Liver (tissue), 9 donors: ENCODE data around the gene MEF2A. TPM values are rescaled to one million over a fixed set of nuclear protein-coding genes. Genes with fewer than 3 reads are reported as not detected.
A peak's percentile ranks its signal among the peaks of the same experiment; 100 is the strongest.

Experiments used
- DNase-seq: peaks from one replicate; pipeline ENCODE4 v3.0.0-alpha.2; 2017; ENCODE audit warnings: low spot score
- H3K27ac ChIP-seq, 2 donors: one replicate each; pipeline ENCODE4 v1.7.0; 2013; ENCODE audit warnings: inconsistent platforms in 2 of 2, low read length in 2 of 2, control low read depth in 1 of 2, low read depth in 1 of 2, mild to moderate bottlenecking in 1 of 2
- H3K27me3 ChIP-seq, 4 donors: one replicate each; pipeline versions ENCODE4 v1.6.1 to v1.7.0; 2013; ENCODE audit warnings: low read length in 3 of 4, inconsistent platforms in 1 of 4, mild to moderate bottlenecking in 1 of 4, moderate library complexity in 1 of 4; ENCODE audit not compliant: control insufficient read depth in 4 of 4, insufficient read depth in 4 of 4
- H3K36me3 ChIP-seq, 4 donors: one replicate each; pipeline versions ENCODE4 v1.6.1 to v1.7.0; 2013; ENCODE audit warnings: low read length in 3 of 4, mild to moderate bottlenecking in 3 of 4, low read depth in 1 of 4, moderate library complexity in 1 of 4; ENCODE audit not compliant: control insufficient read depth in 4 of 4, insufficient read depth in 3 of 4
- H3K4me1 ChIP-seq, 4 donors: one replicate each; pipeline versions ENCODE4 v1.6.1 to v1.7.0; 2013; ENCODE audit warnings: low read length in 3 of 4, mild to moderate bottlenecking in 3 of 4, moderate library complexity in 1 of 4; ENCODE audit not compliant: control insufficient read depth in 4 of 4, insufficient read depth in 4 of 4
- H3K4me3 ChIP-seq, 3 donors: one replicate each; pipeline versions ENCODE4 v1.6.1 to v1.7.0; 2013; ENCODE audit warnings: low read length in 3 of 3, control low read depth in 1 of 3, low read depth in 1 of 3, mild to moderate bottlenecking in 1 of 3
- H3K9ac ChIP-seq, 2 donors: one replicate each; pipeline ENCODE4 v1.7.0; 2013; ENCODE audit warnings: low read length in 2 of 2, mild to moderate bottlenecking in 2 of 2, moderate library complexity in 2 of 2, control low read depth in 1 of 2, low read depth in 1 of 2
- H3K9me3 ChIP-seq, 4 donors: one replicate each; pipeline versions ENCODE4 v1.6.1 to v1.7.0; 2013; ENCODE audit warnings: low read length in 3 of 4; ENCODE audit not compliant: control insufficient read depth in 4 of 4
- EGR1 ChIP-seq, 2 donors: IDR thresholded peaks; 2 replicates each; pipeline ENCODE4 v1.6.1; 2016 to 2018; ENCODE audit warnings: antibody characterized with exemption in 2 of 2, low read depth in 2 of 2
- FOXA1 ChIP-seq: IDR thresholded peaks from 2 replicates; pipeline ENCODE4 v1.6.1; 2016; ENCODE audit warnings: antibody characterized with exemption
- FOXA2 ChIP-seq: IDR thresholded peaks from 2 replicates; pipeline ENCODE4 v1.6.1; 2016; ENCODE audit warnings: antibody characterized with exemption
- GABPA ChIP-seq, 2 donors: IDR thresholded peaks in 1 of 2; conservative IDR thresholded peaks in 1 of 2; 2 replicates each; pipeline ENCODE4 v1.6.1; 2016; ENCODE audit warnings: antibody characterized with exemption in 2 of 2, mild to moderate bottlenecking in 1 of 2, moderate library complexity in 1 of 2
- HNF4A ChIP-seq, 2 donors: conservative IDR thresholded peaks; 2 replicates each; pipeline ENCODE4 v1.6.1; 2016; ENCODE audit warnings: antibody characterized with exemption in 2 of 2, mild to moderate bottlenecking in 2 of 2
- HNF4G ChIP-seq: IDR thresholded peaks from 2 replicates; pipeline ENCODE4 v1.6.1; 2016; ENCODE audit warnings: antibody characterized with exemption
- JUND ChIP-seq, 2 donors: IDR thresholded peaks; 2 replicates each; pipeline ENCODE4 v1.6.1; 2016; ENCODE audit warnings: antibody characterized with exemption in 2 of 2
- NR2F2 ChIP-seq: IDR thresholded peaks from 2 replicates; pipeline ENCODE4 v1.6.1; 2016; ENCODE audit warnings: antibody characterized with exemption
- RAD21 ChIP-seq, 2 donors: IDR thresholded peaks; 2 replicates each; pipeline ENCODE4 v1.6.1; 2016; ENCODE audit warnings: antibody characterized with exemption in 2 of 2, mild to moderate bottlenecking in 2 of 2
- RXRA ChIP-seq, 2 donors: IDR thresholded peaks; 2 replicates each; pipeline ENCODE4 v1.6.1; 2017 to 2018; ENCODE audit warnings: antibody characterized with exemption in 2 of 2, mild to moderate bottlenecking in 1 of 2
- SP1 ChIP-seq: IDR thresholded peaks from 2 replicates; pipeline ENCODE4 v1.6.1; 2018; ENCODE audit warnings: antibody characterized with exemption, mild to moderate bottlenecking
- TAF1 ChIP-seq: conservative IDR thresholded peaks from 2 replicates; pipeline ENCODE4 v1.6.1; 2016; ENCODE audit warnings: antibody characterized with exemption, mild to moderate bottlenecking
- YY1 ChIP-seq: IDR thresholded peaks from 2 replicates; pipeline ENCODE4 v1.6.1; 2016; ENCODE audit warnings: antibody characterized with exemption, mild to moderate bottlenecking
- WGBS: extraction: QIAGEN DNeasy Blood & Tissue Kit; methylation state at CpG from one replicate; pipeline ENCODE4 v1.1.7; 2013; 5-methylcytosine and 5-hydroxymethylcytosine counted together
- polyA plus RNA-seq, 2 donors: library from polyadenylated mRNA; stranded (reverse) in 1 of 2; unstranded in 1 of 2; fragments of 200-250 nt in 1 of 2; fragments of >200 nt in 1 of 2; fragmentation: Nextera tagmentation in 1 of 2; extraction: Ambion mirVana in 1 of 2; gene quantifications; one replicate each; pipeline versions ENCODE4 v1.2.1 to v1.2.3, GENCODE V29; 2013 to 2015
- total RNA-seq, 2 donors: library from RNA; depleted of rRNA; stranded (reverse); fragments of >200 nt; gene quantifications; one replicate each; pipeline ENCODE4 v1.2.3, GENCODE V29; 2014
- TF ChIP-seq, protein P1 (sequence below): IDR thresholded peaks from 2 replicates; pipeline ENCODE4 v1.6.1; 2016; ENCODE audit warnings: antibody characterized with exemption
- TF ChIP-seq, protein P2 (sequence below): fragments of 150-350 bp; IDR thresholded peaks from 2 replicates; pipeline ENCODE4 v1.5.1; 2017; ENCODE audit warnings: improper control_type of control experiment, low read depth, low read length; ENCODE audit not compliant: missing input control
- TF ChIP-seq, protein P3 (sequence below): IDR thresholded peaks from 2 replicates; pipeline ENCODE4 v1.6.1; 2016; ENCODE audit warnings: antibody characterized with exemption
- TF ChIP-seq, protein P4 (sequence below): IDR thresholded peaks from 2 replicates; pipeline ENCODE4 v1.6.1; 2016; ENCODE audit warnings: antibody characterized with exemption, mild to moderate bottlenecking
- TF ChIP-seq, protein P5 (sequence below): IDR thresholded peaks from 2 replicates; pipeline ENCODE4 v1.6.1; 2016; ENCODE audit warnings: antibody characterized with exemption
- donor health status: healthy.
- donor health status: healthy.
- donor health status: healthy.
- donor health status: healthy.
- donor health status: healthy.

MEF2A gene
- total and polyA plus RNA-seq, 4 donors, result 8.5 to 45.9 (median 18.2) TPM

DNA sequence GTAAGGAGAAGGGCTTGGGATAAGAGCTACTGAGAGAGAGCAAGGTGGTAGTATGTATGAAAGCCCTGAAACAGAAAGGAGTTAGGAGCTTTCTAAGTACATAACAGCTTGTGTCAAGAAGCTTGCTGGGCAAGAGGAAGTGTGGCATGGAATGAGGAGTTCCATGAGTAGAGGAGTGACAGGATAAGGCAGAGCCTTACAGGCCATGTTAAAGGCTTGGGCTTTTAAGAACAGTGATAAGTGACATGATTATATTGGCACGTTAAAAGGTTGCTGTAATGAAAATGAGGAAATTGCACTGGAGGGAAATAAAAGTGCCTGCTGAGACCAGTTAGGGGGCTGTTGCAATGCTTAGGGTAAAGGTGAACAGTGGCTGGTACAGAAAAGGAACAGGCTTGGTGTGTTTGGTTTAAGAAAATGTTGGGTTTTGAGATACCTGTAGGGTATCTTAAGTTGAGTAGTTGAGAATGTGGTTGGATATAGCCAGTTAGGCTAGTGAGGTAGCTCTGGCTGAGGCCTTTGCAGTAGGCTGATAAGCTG lies 49.0 kb downstream of the MEF2A start:
- 2% methylated on average over 1 of the region's 1 CpG for WGBS
- no peak for DNase-seq
- no peaks in the 10 kb centered on the region for H3K27me3 ChIP-seq
- peak overlapping the region; percentile 72 to 94 for H3K27ac ChIP-seq
- no peak overlapping the region for H3K9ac ChIP-seq
- peaks cover 11 to 52% (median 50%) of the 10 kb centered on the region in 4 donors for H3K4me1 ChIP-seq
- H3K36me3 ChIP-seq, result no peaks in the 10 kb centered on the region
- H3K9me3 ChIP-seq, result no peaks in the 10 kb centered on the region
- H3K4me3 ChIP-seq, result no peak overlapping the region
- TF ChIP-seq RAD21 (IDR thresholded peaks at IDR 0.05), result peak in 1 of 2 donors; percentile 4
- peak in 1 of 2 donors; percentile 48 for TF ChIP-seq HNF4A (conservative IDR thresholded peaks at IDR 0.05)
- no peak for TF ChIP-seq TAF1
- TF ChIP-seq HNF4G, result no peak
- TF ChIP-seq, protein P1, sequence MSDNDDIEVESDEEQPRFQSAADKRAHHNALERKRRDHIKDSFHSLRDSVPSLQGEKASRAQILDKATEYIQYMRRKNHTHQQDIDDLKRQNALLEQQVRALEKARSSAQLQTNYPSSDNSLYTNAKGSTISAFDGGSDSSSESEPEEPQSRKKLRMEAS, result peak; percentile 48
- TF ChIP-seq RXRA (IDR thresholded peaks at IDR 0.05), result peak; percentile 35 to 52
- TF ChIP-seq, protein P2, sequence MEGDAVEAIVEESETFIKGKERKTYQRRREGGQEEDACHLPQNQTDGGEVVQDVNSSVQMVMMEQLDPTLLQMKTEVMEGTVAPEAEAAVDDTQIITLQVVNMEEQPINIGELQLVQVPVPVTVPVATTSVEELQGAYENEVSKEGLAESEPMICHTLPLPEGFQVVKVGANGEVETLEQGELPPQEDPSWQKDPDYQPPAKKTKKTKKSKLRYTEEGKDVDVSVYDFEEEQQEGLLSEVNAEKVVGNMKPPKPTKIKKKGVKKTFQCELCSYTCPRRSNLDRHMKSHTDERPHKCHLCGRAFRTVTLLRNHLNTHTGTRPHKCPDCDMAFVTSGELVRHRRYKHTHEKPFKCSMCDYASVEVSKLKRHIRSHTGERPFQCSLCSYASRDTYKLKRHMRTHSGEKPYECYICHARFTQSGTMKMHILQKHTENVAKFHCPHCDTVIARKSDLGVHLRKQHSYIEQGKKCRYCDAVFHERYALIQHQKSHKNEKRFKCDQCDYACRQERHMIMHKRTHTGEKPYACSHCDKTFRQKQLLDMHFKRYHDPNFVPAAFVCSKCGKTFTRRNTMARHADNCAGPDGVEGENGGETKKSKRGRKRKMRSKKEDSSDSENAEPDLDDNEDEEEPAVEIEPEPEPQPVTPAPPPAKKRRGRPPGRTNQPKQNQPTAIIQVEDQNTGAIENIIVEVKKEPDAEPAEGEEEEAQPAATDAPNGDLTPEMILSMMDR, result no peak
- TF ChIP-seq EGR1 (IDR thresholded peaks at IDR 0.05; ENCODE audit: low read depth in 2 of 2), result peak in 1 of 2 donors; percentile 8
- TF ChIP-seq, protein P3, sequence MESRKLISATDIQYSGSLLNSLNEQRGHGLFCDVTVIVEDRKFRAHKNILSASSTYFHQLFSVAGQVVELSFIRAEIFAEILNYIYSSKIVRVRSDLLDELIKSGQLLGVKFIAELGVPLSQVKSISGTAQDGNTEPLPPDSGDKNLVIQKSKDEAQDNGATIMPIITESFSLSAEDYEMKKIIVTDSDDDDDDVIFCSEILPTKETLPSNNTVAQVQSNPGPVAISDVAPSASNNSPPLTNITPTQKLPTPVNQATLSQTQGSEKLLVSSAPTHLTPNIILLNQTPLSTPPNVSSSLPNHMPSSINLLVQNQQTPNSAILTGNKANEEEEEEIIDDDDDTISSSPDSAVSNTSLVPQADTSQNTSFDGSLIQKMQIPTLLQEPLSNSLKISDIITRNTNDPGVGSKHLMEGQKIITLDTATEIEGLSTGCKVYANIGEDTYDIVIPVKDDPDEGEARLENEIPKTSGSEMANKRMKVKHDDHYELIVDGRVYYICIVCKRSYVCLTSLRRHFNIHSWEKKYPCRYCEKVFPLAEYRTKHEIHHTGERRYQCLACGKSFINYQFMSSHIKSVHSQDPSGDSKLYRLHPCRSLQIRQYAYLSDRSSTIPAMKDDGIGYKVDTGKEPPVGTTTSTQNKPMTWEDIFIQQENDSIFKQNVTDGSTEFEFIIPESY, result no peak
- TF ChIP-seq FOXA1, result no peak

DNA sequence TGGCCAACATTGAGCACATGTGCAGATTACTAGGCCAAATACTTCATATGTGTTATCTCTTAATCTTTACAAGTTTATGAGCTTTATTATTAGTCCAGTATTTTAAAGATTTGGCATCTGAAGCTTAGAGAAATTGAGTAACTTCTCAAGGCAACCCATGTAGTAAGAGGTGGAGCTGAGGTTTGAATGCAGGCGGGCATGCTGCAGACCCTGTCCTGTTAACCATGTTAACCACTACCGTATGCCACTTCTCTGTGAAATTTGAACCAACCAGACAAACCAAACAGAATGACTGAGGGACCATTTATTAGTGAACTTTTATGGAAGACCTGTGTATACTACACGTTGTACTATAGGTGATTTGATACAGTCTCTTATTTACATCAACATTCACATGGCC lies 49.7 kb downstream of the MEF2A start:
- TF ChIP-seq RAD21 (IDR thresholded peaks at IDR 0.05) (no peak), EGR1 (IDR thresholded peaks at IDR 0.05; ENCODE audit: low read depth in 2 of 2) (no peak), HNF4A (conservative IDR thresholded peaks at IDR 0.05) (no peak), JUND (IDR thresholded peaks at IDR 0.05) (no peak), GABPA (IDR thresholded peaks at IDR 0.05 in 1 of 2, conservative IDR thresholded peaks at IDR 0.05 in 1 of 2) (no peak), FOXA1 (no peak), HNF4G (no peak), TAF1 (no peak), YY1 (no peak), NR2F2 (no peak), FOXA2 (no peak), RXRA (IDR thresholded peaks at IDR 0.05) (no peak), SP1 (no peak)
- TF ChIP-seq, protein P4, sequence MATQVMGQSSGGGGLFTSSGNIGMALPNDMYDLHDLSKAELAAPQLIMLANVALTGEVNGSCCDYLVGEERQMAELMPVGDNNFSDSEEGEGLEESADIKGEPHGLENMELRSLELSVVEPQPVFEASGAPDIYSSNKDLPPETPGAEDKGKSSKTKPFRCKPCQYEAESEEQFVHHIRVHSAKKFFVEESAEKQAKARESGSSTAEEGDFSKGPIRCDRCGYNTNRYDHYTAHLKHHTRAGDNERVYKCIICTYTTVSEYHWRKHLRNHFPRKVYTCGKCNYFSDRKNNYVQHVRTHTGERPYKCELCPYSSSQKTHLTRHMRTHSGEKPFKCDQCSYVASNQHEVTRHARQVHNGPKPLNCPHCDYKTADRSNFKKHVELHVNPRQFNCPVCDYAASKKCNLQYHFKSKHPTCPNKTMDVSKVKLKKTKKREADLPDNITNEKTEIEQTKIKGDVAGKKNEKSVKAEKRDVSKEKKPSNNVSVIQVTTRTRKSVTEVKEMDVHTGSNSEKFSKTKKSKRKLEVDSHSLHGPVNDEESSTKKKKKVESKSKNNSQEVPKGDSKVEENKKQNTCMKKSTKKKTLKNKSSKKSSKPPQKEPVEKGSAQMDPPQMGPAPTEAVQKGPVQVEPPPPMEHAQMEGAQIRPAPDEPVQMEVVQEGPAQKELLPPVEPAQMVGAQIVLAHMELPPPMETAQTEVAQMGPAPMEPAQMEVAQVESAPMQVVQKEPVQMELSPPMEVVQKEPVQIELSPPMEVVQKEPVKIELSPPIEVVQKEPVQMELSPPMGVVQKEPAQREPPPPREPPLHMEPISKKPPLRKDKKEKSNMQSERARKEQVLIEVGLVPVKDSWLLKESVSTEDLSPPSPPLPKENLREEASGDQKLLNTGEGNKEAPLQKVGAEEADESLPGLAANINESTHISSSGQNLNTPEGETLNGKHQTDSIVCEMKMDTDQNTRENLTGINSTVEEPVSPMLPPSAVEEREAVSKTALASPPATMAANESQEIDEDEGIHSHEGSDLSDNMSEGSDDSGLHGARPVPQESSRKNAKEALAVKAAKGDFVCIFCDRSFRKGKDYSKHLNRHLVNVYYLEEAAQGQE, result no peak
- TF ChIP-seq, protein P5, sequence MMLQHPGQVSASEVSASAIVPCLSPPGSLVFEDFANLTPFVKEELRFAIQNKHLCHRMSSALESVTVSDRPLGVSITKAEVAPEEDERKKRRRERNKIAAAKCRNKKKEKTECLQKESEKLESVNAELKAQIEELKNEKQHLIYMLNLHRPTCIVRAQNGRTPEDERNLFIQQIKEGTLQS, result no peak
- TF ChIP-seq, protein P1, result no peak
- TF ChIP-seq, protein P3, result no peak
- TF ChIP-seq, protein P2, result no peak
- WGBS, result 92% methylated on average over 3 of the region's 3 CpGs
- no peak overlapping the region for H3K4me3 ChIP-seq
- no peaks in the 10 kb centered on the region for H3K27me3 ChIP-seq
- H3K9ac ChIP-seq, result no peak overlapping the region
- H3K27ac ChIP-seq, result peak overlapping the region in 1 of 2 donors; percentile 18
- DNase-seq, result no peak
- no peaks in the 10 kb centered on the region for H3K9me3 ChIP-seq
- peaks cover 11 to 59% (median 50%) of the 10 kb centered on the region in 4 donors for H3K4me1 ChIP-seq
- H3K36me3 ChIP-seq, result no peaks in the 10 kb centered on the region
